Liver (tissue), 9 donors: ENCODE measurements around the gene PABPC1L. TPM values are rescaled to one million over a fixed set of nuclear protein-coding genes. Genes with fewer than 3 reads are reported as not detected.

Experiments
- DNase-seq: peaks from one replicate; pipeline ENCODE4 v3.0.0-alpha.2; 2017; ENCODE audit warnings: low spot score
- H3K27ac ChIP-seq, 2 donors: one replicate each; pipeline ENCODE4 v1.7.0; 2013; ENCODE audit warnings: inconsistent platforms in 2 of 2, low read length in 2 of 2, control low read depth in 1 of 2, low read depth in 1 of 2, mild to moderate bottlenecking in 1 of 2
- H3K27me3 ChIP-seq, 4 donors: one replicate each; pipeline versions ENCODE4 v1.6.1 to v1.7.0; 2013; ENCODE audit warnings: low read length in 3 of 4, inconsistent platforms in 1 of 4, mild to moderate bottlenecking in 1 of 4, moderate library complexity in 1 of 4; ENCODE audit not compliant: control insufficient read depth in 4 of 4, insufficient read depth in 4 of 4
- H3K36me3 ChIP-seq, 4 donors: one replicate each; pipeline versions ENCODE4 v1.6.1 to v1.7.0; 2013; ENCODE audit warnings: low read length in 3 of 4, mild to moderate bottlenecking in 3 of 4, low read depth in 1 of 4, moderate library complexity in 1 of 4; ENCODE audit not compliant: control insufficient read depth in 4 of 4, insufficient read depth in 3 of 4
- H3K4me1 ChIP-seq, 4 donors: one replicate each; pipeline versions ENCODE4 v1.6.1 to v1.7.0; 2013; ENCODE audit warnings: low read length in 3 of 4, mild to moderate bottlenecking in 3 of 4, moderate library complexity in 1 of 4; ENCODE audit not compliant: control insufficient read depth in 4 of 4, insufficient read depth in 4 of 4
- H3K4me3 ChIP-seq, 3 donors: one replicate each; pipeline versions ENCODE4 v1.6.1 to v1.7.0; 2013; ENCODE audit warnings: low read length in 3 of 3, control low read depth in 1 of 3, low read depth in 1 of 3, mild to moderate bottlenecking in 1 of 3
- H3K9ac ChIP-seq, 2 donors: one replicate each; pipeline ENCODE4 v1.7.0; 2013; ENCODE audit warnings: low read length in 2 of 2, mild to moderate bottlenecking in 2 of 2, moderate library complexity in 2 of 2, control low read depth in 1 of 2, low read depth in 1 of 2
- H3K9me3 ChIP-seq, 4 donors: one replicate each; pipeline versions ENCODE4 v1.6.1 to v1.7.0; 2013; ENCODE audit warnings: low read length in 3 of 4; ENCODE audit not compliant: control insufficient read depth in 4 of 4
- ATF3 ChIP-seq: IDR thresholded peaks from 2 replicates; pipeline ENCODE4 v1.6.1; 2016; ENCODE audit warnings: antibody characterized with exemption
- EGR1 ChIP-seq, 2 donors: IDR thresholded peaks; 2 replicates each; pipeline ENCODE4 v1.6.1; 2016 to 2018; ENCODE audit warnings: antibody characterized with exemption in 2 of 2, low read depth in 2 of 2
- FOXA1 ChIP-seq: IDR thresholded peaks from 2 replicates; pipeline ENCODE4 v1.6.1; 2016; ENCODE audit warnings: antibody characterized with exemption
- FOXA2 ChIP-seq: IDR thresholded peaks from 2 replicates; pipeline ENCODE4 v1.6.1; 2016; ENCODE audit warnings: antibody characterized with exemption
- GABPA ChIP-seq, 2 donors: IDR thresholded peaks in 1 of 2; conservative IDR thresholded peaks in 1 of 2; 2 replicates each; pipeline ENCODE4 v1.6.1; 2016; ENCODE audit warnings: antibody characterized with exemption in 2 of 2, mild to moderate bottlenecking in 1 of 2, moderate library complexity in 1 of 2
- HNF4A ChIP-seq, 2 donors: conservative IDR thresholded peaks; 2 replicates each; pipeline ENCODE4 v1.6.1; 2016; ENCODE audit warnings: antibody characterized with exemption in 2 of 2, mild to moderate bottlenecking in 2 of 2
- HNF4G ChIP-seq: IDR thresholded peaks from 2 replicates; pipeline ENCODE4 v1.6.1; 2016; ENCODE audit warnings: antibody characterized with exemption
- JUND ChIP-seq, 2 donors: IDR thresholded peaks; 2 replicates each; pipeline ENCODE4 v1.6.1; 2016; ENCODE audit warnings: antibody characterized with exemption in 2 of 2
- MAX ChIP-seq: IDR thresholded peaks from 2 replicates; pipeline ENCODE4 v1.6.1; 2016; ENCODE audit warnings: antibody characterized with exemption
- NR2F2 ChIP-seq: IDR thresholded peaks from 2 replicates; pipeline ENCODE4 v1.6.1; 2016; ENCODE audit warnings: antibody characterized with exemption
- RAD21 ChIP-seq, 2 donors: IDR thresholded peaks; 2 replicates each; pipeline ENCODE4 v1.6.1; 2016; ENCODE audit warnings: antibody characterized with exemption in 2 of 2, mild to moderate bottlenecking in 2 of 2
- RXRA ChIP-seq, 2 donors: IDR thresholded peaks; 2 replicates each; pipeline ENCODE4 v1.6.1; 2017 to 2018; ENCODE audit warnings: antibody characterized with exemption in 2 of 2, mild to moderate bottlenecking in 1 of 2
- SP1 ChIP-seq: IDR thresholded peaks from 2 replicates; pipeline ENCODE4 v1.6.1; 2018; ENCODE audit warnings: antibody characterized with exemption, mild to moderate bottlenecking
- TAF1 ChIP-seq: conservative IDR thresholded peaks from 2 replicates; pipeline ENCODE4 v1.6.1; 2016; ENCODE audit warnings: antibody characterized with exemption, mild to moderate bottlenecking
- YY1 ChIP-seq: IDR thresholded peaks from 2 replicates; pipeline ENCODE4 v1.6.1; 2016; ENCODE audit warnings: antibody characterized with exemption, mild to moderate bottlenecking
- WGBS: extraction: QIAGEN DNeasy Blood & Tissue Kit; methylation state at CpG from one replicate; pipeline ENCODE4 v1.1.7; 2013; 5-methylcytosine and 5-hydroxymethylcytosine counted together
- polyA plus RNA-seq, 2 donors: library from polyadenylated mRNA; stranded (reverse) in 1 of 2; unstranded in 1 of 2; fragments of 200-250 nt in 1 of 2; fragments of >200 nt in 1 of 2; fragmentation: Nextera tagmentation in 1 of 2; extraction: Ambion mirVana in 1 of 2; gene quantifications; one replicate each; pipeline versions ENCODE4 v1.2.1 to v1.2.3, GENCODE V29; 2013 to 2015
- total RNA-seq, 2 donors: library from RNA; depleted of rRNA; stranded (reverse); fragments of >200 nt; gene quantifications; one replicate each; pipeline ENCODE4 v1.2.3, GENCODE V29; 2014
- TF ChIP-seq, protein P1 (sequence below): fragments of 150-350 bp; IDR thresholded peaks from 2 replicates; pipeline ENCODE4 v1.5.1; 2017; ENCODE audit warnings: improper control_type of control experiment, low read depth, low read length; ENCODE audit not compliant: missing input control
- TF ChIP-seq, protein P2 (sequence below): IDR thresholded peaks from 2 replicates; pipeline ENCODE4 v1.6.1; 2016; ENCODE audit warnings: antibody characterized with exemption, mild to moderate bottlenecking
- TF ChIP-seq, protein P3 (sequence below): IDR thresholded peaks from 2 replicates; pipeline ENCODE4 v1.6.1; 2016; ENCODE audit warnings: antibody characterized with exemption
- donor health status: healthy.
- donor health status: healthy.
- donor health status: healthy.
- donor health status: healthy.
- donor health status: healthy.

The PABPC1L gene
- total and polyA plus RNA-seq, 4 donors, result 4.7 to 21.0 (median 10.9) TPM

DNA sequence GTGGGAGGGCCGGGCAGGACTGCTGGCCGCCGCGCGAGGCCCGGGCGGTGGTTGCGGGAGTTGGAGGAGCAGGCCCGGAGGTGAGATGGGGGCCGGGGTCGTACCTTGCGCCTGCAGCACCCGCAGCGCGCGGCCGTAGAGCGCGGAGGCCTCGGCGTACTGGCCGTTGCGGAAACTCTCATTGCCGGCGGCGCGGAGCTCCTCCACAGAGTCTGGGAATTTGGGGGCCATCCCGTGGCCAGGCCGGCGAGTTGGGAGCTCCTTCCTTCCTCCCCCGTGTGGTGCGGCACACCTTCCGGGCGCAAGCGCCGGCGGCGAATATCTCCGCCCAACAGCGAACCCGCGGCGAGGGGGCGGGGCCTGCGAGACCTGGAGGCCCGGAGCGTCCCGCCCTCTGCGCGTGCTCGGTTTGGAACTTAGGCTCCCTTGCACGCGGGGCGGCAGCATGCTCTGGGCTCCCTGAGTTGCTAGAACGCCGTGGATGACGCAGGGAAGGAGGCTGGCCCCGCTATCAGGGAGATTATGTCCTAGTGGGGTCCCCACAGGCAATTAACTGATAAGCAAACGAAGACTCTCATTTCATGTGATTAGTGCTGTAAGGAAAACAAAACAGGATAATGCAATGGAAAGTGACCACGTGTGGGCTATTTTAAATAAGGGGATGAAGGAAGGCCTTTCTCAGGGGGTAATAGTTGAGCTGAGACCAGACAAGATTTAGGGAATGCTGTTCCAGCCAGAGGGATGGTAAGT, 50.4 kb downstream of the PABPC1L start, which contains the start of gene TOMM34 (continued):
- TF ChIP-seq FOXA2, result no peak
- TF ChIP-seq GABPA (IDR thresholded peaks at IDR 0.05 in 1 of 2, conservative IDR thresholded peaks at IDR 0.05 in 1 of 2), result peak in 1 of 2 donors; percentile 74
- TF ChIP-seq ATF3, result no peak
- TF ChIP-seq, protein P1, sequence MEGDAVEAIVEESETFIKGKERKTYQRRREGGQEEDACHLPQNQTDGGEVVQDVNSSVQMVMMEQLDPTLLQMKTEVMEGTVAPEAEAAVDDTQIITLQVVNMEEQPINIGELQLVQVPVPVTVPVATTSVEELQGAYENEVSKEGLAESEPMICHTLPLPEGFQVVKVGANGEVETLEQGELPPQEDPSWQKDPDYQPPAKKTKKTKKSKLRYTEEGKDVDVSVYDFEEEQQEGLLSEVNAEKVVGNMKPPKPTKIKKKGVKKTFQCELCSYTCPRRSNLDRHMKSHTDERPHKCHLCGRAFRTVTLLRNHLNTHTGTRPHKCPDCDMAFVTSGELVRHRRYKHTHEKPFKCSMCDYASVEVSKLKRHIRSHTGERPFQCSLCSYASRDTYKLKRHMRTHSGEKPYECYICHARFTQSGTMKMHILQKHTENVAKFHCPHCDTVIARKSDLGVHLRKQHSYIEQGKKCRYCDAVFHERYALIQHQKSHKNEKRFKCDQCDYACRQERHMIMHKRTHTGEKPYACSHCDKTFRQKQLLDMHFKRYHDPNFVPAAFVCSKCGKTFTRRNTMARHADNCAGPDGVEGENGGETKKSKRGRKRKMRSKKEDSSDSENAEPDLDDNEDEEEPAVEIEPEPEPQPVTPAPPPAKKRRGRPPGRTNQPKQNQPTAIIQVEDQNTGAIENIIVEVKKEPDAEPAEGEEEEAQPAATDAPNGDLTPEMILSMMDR, result no peak

DNA sequence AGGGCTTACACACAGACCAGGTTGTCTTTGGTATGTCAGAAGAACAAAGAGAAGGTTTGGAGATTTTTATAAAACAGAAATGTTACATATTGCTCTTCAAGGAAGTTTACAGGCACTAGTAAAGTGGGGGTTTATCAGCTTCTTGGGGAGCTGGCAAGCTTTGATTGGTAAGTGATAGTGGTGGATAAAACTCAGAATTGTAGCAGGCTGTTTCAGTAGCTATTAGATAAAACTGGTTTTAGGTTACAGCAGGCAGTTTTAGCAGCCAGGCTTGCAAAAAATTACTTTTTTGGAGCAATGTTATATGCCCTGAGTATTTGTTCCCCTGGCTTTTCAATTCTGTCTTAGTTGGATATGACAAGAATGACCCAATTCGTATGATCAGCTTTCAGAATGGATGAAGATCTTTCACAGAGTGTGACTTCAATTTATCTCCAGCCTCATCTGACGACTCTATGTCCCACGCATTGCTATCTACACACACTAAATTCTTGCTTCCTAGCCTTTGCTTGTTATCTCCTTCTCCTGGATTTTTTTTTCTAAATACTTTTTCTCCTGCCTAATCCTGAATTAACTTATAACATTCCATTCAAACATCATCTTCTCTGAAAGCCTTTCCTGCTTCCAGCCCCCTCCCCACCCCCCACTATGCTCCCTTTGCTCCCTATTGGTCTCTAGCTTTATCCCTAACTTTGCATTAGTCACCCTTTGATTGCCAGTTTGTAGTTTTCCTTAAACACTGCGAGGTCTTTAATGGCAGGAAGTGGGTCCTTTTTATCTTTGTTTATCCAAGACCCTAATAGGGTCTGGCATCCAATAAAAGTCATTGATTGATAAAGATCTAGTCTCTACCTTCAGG, 51.4 kb downstream of the PABPC1L start:
- 74% methylated on average over 4 of the region's 4 CpGs for WGBS
- H3K36me3 ChIP-seq, result peaks cover 0 to 2% (median under 1%) of the 10 kb centered on the region in 4 donors
- H3K9me3 ChIP-seq, result no peaks in the 10 kb centered on the region
- no peak overlapping the region for H3K9ac ChIP-seq
- TF ChIP-seq FOXA1 (no peak), JUND (IDR thresholded peaks at IDR 0.05) (no peak), TAF1 (no peak), EGR1 (IDR thresholded peaks at IDR 0.05; ENCODE audit: low read depth in 2 of 2) (no peak), YY1 (no peak), HNF4G (no peak), SP1 (no peak), ATF3 (no peak), HNF4A (conservative IDR thresholded peaks at IDR 0.05) (no peak), FOXA2 (no peak), GABPA (IDR thresholded peaks at IDR 0.05 in 1 of 2, conservative IDR thresholded peaks at IDR 0.05 in 1 of 2) (no peak), NR2F2 (no peak), RXRA (IDR thresholded peaks at IDR 0.05) (no peak), RAD21 (IDR thresholded peaks at IDR 0.05) (no peak), MAX (no peak)
- TF ChIP-seq, protein P2, sequence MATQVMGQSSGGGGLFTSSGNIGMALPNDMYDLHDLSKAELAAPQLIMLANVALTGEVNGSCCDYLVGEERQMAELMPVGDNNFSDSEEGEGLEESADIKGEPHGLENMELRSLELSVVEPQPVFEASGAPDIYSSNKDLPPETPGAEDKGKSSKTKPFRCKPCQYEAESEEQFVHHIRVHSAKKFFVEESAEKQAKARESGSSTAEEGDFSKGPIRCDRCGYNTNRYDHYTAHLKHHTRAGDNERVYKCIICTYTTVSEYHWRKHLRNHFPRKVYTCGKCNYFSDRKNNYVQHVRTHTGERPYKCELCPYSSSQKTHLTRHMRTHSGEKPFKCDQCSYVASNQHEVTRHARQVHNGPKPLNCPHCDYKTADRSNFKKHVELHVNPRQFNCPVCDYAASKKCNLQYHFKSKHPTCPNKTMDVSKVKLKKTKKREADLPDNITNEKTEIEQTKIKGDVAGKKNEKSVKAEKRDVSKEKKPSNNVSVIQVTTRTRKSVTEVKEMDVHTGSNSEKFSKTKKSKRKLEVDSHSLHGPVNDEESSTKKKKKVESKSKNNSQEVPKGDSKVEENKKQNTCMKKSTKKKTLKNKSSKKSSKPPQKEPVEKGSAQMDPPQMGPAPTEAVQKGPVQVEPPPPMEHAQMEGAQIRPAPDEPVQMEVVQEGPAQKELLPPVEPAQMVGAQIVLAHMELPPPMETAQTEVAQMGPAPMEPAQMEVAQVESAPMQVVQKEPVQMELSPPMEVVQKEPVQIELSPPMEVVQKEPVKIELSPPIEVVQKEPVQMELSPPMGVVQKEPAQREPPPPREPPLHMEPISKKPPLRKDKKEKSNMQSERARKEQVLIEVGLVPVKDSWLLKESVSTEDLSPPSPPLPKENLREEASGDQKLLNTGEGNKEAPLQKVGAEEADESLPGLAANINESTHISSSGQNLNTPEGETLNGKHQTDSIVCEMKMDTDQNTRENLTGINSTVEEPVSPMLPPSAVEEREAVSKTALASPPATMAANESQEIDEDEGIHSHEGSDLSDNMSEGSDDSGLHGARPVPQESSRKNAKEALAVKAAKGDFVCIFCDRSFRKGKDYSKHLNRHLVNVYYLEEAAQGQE, result no peak
- TF ChIP-seq, protein P3, sequence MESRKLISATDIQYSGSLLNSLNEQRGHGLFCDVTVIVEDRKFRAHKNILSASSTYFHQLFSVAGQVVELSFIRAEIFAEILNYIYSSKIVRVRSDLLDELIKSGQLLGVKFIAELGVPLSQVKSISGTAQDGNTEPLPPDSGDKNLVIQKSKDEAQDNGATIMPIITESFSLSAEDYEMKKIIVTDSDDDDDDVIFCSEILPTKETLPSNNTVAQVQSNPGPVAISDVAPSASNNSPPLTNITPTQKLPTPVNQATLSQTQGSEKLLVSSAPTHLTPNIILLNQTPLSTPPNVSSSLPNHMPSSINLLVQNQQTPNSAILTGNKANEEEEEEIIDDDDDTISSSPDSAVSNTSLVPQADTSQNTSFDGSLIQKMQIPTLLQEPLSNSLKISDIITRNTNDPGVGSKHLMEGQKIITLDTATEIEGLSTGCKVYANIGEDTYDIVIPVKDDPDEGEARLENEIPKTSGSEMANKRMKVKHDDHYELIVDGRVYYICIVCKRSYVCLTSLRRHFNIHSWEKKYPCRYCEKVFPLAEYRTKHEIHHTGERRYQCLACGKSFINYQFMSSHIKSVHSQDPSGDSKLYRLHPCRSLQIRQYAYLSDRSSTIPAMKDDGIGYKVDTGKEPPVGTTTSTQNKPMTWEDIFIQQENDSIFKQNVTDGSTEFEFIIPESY, result no peak
- TF ChIP-seq, protein P1, result no peak
- H3K27ac ChIP-seq, result no peak overlapping the region
- no peak overlapping the region for H3K4me3 ChIP-seq
- no peaks in the 10 kb centered on the region for H3K27me3 ChIP-seq
- DNase-seq, result no peak
- peaks cover 0 to 15% (median 12%) of the 10 kb centered on the region in 4 donors for H3K4me1 ChIP-seq
